Fibroblast of lung (primary cell): Measurements from ENCODE around the gene MYCL.

Experiments
- EZH2 ChIP-seq: IDR thresholded peaks from 2 replicates; pipeline ENCODE4 v1.5.1; 2012; ENCODE audit warnings: low read length, control low read depth, mild to moderate bottlenecking; ENCODE audit errors: missing control alignments
- TF ChIP-seq, protein P1 (sequence below), 2 donors: IDR thresholded peaks in 1 of 2; conservative IDR thresholded peaks in 1 of 2; 1 replicate in 1 of 2; 2 replicates in 1 of 2; pipeline ENCODE4 v1.5.1; 2011 to 2012; ENCODE audit warnings: low read length in 2 of 2, control low read depth in 1 of 2, inconsistent platforms in 1 of 2, low read depth in 1 of 2, mild to moderate bottlenecking in 1 of 2

DNA sequence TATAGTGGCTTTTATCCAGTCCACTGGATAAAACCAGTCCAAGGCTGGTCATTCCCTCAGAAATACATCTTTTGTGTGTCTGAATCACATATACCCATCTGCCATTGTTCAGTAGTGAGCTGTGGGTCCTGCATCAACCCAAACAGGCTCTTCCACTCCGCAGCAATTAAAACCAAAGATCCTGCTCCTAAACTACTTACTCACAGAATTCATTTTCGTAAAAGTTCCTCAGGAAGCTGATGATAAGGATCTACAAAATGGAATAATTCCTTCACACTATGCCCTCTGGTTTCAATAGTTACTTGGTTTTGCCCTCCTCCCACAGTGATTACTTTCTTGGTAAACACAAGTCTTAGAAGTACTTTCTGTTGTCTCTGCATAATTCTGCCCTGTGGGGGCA, 48.2 kb upstream of the MYCL start:
- TF ChIP-seq, protein P1, sequence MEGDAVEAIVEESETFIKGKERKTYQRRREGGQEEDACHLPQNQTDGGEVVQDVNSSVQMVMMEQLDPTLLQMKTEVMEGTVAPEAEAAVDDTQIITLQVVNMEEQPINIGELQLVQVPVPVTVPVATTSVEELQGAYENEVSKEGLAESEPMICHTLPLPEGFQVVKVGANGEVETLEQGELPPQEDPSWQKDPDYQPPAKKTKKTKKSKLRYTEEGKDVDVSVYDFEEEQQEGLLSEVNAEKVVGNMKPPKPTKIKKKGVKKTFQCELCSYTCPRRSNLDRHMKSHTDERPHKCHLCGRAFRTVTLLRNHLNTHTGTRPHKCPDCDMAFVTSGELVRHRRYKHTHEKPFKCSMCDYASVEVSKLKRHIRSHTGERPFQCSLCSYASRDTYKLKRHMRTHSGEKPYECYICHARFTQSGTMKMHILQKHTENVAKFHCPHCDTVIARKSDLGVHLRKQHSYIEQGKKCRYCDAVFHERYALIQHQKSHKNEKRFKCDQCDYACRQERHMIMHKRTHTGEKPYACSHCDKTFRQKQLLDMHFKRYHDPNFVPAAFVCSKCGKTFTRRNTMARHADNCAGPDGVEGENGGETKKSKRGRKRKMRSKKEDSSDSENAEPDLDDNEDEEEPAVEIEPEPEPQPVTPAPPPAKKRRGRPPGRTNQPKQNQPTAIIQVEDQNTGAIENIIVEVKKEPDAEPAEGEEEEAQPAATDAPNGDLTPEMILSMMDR (conservative IDR thresholded peaks at IDR 0.05 in 1 of 2, IDR thresholded peaks at IDR 0.05 in 1 of 2; ENCODE audit: low read depth in 1 of 2, low read length in 2 of 2) = no peak
- TF ChIP-seq EZH2 = no peak
